IPS-18c (cell line): ENCODE results near the gene ZDHHC11B.

Experiments used
- H3K4me3 ChIP-seq: 2 replicates; pipeline ENCODE4 v1.7.0; 2013; ENCODE audit warnings: low read depth, mild to moderate bottlenecking, low read length, moderate library complexity; ENCODE audit not compliant: insufficient read depth
- H3K9me3 ChIP-seq: one replicate; pipeline ENCODE4 v1.6.1; 2013; ENCODE audit warnings: mild to moderate bottlenecking, low read length, moderate library complexity; ENCODE audit not compliant: control insufficient read depth, insufficient read depth

The ZDHHC11B gene

DNA sequence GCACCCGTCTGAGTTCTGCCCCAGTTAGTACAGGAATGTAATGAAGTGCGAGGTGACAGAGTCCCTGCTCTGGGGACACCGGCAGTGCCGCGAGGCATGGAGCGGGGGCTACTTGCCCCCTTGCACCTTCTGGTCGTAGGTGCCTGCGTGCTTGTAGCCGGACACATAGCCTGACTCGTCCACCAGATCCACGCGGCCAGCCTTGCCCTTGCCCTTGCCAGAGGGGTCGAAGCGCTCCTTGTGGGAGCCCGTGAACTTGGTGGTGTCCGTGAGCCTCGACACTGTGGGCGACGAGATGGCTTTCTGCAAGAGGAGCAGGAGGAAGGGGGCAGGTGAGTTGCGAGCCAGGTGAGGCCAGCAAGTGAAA is 119.6 kb downstream of the ZDHHC11B start:
- peaks cover 4% of the 10 kb centered on the region for H3K9me3 ChIP-seq
- no peak overlapping the region for H3K4me3 ChIP-seq

- peaks cover 7% of the 10 kb centered on the region for H3K9me3 ChIP-seq
- H3K4me3 ChIP-seq: no peak overlapping the region
Observed at GRCh38 chr5:664343-664993, 120.1 kb downstream of the ZDHHC11B start.

DNA sequence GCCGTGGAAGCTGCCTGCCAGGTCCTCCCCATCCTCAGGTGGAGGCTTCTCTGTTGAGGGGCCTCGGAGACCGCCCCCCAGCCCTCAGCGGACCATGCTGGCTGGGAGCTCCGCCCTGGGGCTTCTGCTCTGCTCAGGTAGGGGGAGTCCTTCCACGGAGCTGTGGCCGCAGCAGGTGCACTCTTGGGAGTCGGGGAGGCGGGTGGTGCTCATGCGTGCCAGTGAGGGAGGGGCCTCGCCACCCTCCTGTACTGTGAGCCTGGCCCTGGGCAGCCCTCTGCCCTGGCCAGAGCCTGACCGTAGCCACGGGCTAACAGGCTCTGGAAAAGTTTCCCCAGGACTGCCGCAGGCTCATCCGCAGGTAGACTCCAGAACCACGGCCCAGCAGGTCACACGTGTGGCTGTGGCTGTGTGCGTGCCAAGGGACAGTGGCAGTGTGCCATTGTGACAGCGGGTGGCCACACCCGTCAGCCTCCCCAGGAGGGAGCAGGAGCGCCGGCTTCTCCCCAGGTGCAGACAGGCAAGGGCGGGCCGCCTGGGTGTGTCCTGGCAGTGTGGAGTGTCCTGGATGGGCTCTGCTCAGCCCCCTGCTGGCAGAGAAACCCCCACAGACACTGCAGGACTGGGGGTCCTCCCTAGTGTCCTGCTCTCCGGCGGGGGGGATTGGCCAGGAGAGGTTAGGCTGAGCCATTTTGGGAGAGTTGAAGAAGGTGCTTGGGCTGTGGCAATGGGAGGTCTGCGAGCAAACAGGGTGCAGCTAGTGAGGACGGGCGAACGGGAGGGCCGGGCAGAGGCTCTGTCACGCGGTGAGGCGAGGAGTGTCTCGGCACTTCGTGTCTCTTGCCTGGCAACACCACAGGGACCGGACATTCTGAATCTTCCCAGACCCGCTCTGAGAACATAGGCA is 120.8 kb downstream of the ZDHHC11B start:
- Histone ChIP-seq H3K9me3 (peaks cover 8% of the 10 kb centered on the region), H3K4me3 (no peak overlapping the region)

GRCh38 chr5:662751-663435 is 121.6 kb downstream of the ZDHHC11B start:
- Histone ChIP-seq H3K4me3 (no peak overlapping the region), H3K9me3 (peaks cover 8% of the 10 kb centered on the region)

- Histone ChIP-seq H3K4me3 (no peak overlapping the region), H3K9me3 (peaks cover 8% of the 10 kb centered on the region)
Observed at GRCh38 chr5:661891-662750, 122.4 kb downstream of the ZDHHC11B start.

GRCh38 chr5:660491-661030 is 124.0 kb downstream of the ZDHHC11B start:
- H3K4me3 ChIP-seq: no peak overlapping the region

More at GRCh38 chr5:660491-661030, 124.0 kb downstream of the ZDHHC11B start:
- peaks cover 8% of the 10 kb centered on the region for H3K9me3 ChIP-seq
